Stimulated activated CD8-positive, alpha-beta memory T cell treated with anti-CD3 and anti-CD28 coated beads, Interleukin-2, amount 100 ng/mL, for 48 hours (primary cell): ENCODE results near the gene GPC3.

Source experiments
- DNase-seq, 2 donors: peaks; one replicate each; pipeline ENCODE4 v3.0.0-alpha.2; 2020; ENCODE audit warnings: low read depth in 2 of 2

GPC3 gene

GRCh38 chrX:133968109-133968508 lies 17.3 kb downstream of the GPC3 start:
- no peak for DNase-seq

GRCh38 chrX:133966199-133966598 lies 19.2 kb downstream of the GPC3 start:
- no peak for DNase-seq

DNA sequence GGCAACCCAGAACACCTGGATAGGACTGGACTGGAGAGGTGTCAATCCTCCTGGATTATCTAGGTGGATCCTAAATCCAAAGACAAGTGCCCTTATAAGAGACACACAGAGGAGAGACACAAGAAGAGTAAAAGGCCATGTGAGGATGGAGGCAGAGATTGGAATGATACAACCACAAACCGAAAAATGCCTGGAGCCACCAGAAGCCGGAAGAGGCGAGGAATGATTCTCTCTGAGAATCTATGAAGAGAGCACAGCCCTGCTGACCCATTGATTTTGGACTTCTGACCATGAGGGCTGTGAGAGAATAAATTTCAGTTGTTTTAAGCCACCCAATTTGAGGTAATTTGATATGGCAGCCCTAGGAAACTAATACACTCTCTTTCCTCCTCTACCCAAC lies 20.1 kb downstream of the GPC3 start:
- DNase-seq, result no peak

DNA sequence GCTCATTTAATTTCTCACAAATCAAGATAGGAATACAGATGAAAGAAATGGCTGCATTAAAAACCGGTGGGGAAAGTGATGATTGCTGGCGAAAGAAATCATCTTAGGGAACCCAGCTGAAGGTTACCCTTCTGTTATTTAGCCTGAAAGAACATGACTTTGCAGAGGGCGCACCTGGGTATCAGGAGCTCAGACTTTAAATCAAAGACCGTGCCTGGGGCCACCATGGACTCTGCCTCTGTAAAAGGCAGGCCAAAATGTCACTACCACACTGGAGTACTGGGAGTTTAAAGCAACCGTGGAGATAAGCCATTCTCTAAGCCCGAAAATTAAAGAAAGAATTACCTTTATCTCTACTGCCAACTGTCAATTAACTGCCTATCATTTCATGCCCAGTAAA lies 24.3 kb downstream of the GPC3 start:
- no peak for DNase-seq

DNA sequence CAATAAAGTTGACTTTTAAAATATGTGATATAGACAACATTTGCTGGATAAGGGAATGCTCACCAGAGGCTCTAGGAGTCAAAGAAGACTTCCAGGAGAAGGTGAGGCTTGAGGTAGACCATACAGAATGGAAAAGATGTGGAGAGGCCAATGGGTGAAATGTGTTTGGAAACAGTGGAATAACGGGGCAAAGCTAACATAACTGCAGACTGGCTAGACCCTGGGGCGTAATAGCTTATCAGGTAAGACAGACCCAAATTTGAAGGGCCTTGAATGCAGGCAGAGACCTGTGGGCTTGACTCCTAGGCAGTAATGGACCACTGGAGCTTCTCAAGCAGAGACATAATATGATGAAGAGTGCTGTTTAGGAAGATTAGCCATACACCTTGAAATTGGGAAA lies 25.4 kb downstream of the GPC3 start:
- DNase-seq, result no peak

DNA sequence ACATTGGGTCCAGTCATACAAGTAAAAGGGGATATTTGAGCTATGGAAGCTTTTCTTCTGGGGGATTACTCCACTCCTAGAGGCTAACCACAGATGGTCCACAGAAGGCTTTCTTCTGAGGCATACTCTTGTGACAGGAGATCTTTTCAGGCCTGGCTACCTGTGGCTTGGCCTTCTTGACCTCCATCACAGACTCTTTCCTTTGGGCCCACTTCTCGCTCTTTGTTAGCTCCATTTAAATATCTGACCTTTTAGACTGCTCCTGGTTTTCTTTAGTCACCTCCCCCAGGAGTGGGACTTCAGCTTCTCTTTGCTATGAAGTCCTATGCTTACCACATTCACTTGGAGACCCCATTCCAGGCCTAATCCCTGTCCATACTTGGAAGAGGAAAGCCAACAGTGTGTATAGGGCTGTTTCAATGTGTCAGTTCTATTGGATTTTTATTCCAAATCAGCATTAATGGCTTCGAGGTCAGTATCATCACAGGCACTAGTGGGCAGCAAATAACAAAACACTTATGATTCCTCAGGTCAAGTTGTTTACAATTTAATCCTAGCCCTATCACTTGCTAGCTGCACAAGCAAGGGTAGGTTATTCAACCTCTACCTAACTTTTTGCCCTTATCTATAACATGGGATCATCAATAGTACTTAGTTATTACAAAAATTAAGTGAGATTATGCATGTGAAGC lies 26.3 kb downstream of the GPC3 start:
- no peak for DNase-seq

- DNase-seq, result no peak
Observed at GRCh38 chrX:133956570-133957340, 28.6 kb downstream of the GPC3 start.

DNA sequence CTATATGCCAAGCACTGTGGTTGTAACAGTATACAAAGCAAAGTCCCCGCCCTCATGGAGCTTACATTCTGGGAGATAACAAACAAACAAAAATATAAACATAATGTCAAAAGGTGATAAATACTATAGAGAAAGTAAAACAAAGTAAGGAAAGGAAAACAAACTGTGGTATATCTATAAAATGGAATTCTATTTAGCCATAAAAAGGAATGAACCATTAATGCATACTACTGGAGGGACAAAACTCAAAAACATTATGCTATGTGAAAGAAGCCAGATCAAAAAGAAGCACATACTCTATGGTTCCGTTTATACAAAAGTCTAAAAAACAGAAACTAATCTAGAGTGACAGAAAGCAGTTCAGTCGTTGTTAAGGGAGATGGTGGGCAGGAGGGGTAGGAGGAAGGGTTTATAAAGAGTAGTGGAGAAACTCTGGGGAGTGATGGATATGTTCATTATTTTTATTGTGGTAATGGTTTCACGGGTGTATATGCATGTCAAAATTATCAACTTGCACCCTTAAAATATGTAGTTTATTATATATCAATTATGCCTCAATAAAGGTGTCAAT lies 31.5 kb downstream of the GPC3 start:
- no peak for DNase-seq

- DNase-seq, result no peak
Observed at GRCh38 chrX:133953078-133953477, 32.3 kb downstream of the GPC3 start.

- DNase-seq, result no peak
Observed at GRCh38 chrX:133951098-133951497, 34.3 kb downstream of the GPC3 start.

- DNase-seq, result no peak
Observed at GRCh38 chrX:133950214-133950613, 35.2 kb downstream of the GPC3 start.

- DNase-seq, result no peak
Observed at GRCh38 chrX:133948895-133949294, 36.5 kb downstream of the GPC3 start.

- DNase-seq, result no peak
Observed at GRCh38 chrX:133947996-133948395, 37.4 kb downstream of the GPC3 start.

- DNase-seq, result no peak
Observed at GRCh38 chrX:133947022-133947421, 38.4 kb downstream of the GPC3 start.

DNA sequence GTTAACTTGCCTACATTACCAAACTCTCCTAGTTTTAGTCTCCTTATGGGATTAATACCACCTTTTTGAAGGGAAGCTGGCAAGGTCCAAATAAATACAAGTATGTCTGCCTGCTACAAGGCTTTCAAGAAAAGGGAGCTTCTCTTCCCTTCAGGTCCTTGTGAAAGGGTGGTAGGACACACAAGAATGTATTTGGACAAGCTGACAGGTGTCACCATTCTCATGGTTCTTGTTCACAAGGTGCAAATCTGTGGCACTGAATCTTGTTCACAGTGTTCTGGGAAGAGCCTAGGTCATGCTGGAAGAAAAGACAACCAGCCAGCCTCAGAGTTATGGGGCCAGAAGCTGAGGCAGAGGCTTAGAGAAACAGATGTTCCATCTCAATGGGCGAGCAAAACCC lies 41.9 kb downstream of the GPC3 start:
- no peak for DNase-seq

DNA sequence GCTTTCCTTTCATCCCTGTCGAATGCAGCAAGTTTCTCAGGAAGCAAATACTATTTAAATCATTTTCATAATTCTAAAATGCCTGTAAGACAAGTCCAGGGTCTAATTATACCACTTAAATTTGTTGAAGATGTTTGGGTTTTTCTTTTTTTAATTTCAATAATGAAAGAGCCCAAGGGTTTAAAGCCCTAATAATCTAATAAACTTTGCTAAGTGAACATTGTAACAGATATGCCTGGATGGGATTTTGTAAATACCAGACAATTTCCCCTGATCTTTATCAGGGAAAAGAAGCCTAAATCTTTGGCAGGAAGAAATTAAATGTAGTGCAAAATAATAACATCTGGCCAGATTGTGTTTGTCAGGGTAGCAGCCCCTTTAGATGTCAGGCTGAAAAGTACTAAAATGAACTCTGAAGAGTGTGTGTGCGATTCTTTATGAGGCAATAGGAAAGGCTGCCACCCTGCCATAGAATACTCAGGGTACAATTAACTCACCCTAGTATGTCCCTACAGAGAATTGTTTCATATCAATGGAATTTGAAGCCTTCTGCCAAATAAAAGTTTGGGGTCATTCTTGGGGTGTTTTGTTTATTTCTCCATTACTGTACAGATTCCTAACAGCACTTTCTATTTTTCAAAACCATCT lies 45.6 kb downstream of the GPC3 start:
- DNase-seq, result no peak

DNA sequence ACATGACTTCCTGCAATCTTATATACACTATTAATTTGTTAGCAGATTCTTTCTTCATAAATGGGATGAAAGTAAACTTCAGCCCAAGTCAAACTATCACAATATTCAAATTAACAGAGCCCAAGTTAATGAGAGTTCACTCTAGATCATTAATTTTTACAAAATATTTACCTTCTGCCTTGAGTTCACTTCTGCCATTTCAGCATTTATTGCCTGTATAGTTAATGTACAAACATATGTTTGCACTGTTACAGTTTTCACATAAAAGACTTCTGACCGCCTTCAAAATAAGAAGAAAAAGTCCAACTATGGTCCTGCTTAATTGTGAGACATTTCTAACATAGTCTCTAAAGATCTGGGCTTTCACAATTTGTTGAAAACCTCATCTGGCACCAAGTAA lies 46.9 kb downstream of the GPC3 start:
- no peak for DNase-seq

DNA sequence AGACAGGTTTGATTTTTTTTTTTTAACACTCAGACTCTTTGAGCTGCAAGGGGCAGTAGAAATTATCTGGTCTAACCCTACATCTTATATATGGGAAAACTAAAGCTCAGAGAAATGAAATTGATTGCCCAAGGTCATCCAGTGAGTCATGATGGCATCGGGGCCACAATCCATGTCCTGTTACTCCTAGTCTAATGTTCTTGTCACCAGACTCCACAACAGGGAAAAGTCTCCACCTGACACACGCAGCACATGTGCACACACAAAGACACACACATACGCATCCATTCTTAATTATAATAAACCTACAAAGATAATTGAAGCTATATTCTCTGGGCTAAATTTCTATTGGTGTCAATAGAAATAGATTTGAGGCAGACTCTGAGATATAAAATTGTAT lies 48.4 kb downstream of the GPC3 start:
- no peak for DNase-seq

DNA sequence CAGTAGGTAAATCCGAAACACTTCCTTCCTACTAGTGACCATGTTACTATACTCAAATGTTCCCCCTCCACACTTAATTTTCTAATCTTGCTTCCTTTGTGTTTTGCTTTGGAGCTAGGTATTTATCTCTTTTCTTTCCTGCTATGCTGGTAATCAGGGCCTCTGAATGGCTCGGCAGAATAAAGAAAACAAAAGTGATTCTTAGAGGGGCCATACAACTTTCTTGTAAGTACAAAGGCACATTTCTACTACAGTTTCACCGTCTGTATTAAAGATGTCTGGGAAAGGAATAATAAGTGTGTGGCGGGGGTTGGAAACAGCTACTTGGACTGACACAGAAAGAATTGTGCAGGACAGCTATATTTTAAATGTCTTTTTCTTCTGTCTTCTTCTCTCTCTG lies 50.3 kb downstream of the GPC3 start:
- DNase-seq, result no peak

- no peak for DNase-seq
Observed at GRCh38 chrX:133933316-133933715, 52.1 kb downstream of the GPC3 start.

DNA sequence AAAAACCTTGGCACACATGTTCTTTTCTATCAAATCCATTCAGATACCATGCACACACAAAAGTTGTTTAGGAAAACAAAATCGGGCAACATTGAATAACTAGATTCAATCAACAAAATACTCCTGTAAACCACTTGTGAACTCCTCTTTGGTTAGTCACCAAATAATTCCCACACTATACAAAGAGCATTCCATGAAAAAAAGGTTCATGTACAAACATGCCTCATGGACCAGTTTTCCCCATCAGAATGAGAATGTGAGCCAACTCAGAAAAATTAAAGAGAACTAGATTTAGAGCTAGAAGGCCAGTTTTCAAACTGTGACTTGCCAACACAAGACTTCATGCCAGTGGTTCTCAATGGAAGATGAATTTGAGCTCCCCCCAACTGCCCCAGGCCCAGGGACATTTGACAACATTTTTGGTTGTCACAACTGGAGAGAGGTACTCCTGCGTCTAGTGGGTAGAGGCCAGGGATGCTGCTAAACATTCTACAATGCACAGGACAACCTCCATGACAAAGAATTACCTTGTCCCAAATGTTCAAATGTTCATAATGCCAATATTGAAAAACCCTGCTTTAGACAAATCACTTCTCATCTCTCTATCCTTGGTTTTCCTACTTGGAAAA lies 55.4 kb downstream of the GPC3 start:
- DNase-seq, result no peak

- no peak for DNase-seq
Observed at GRCh38 chrX:133928365-133928764, 57.0 kb downstream of the GPC3 start.
